Central memory CD4-positive, alpha-beta T cell (primary cell): ENCODE results near the gene STARD7.
"Not testable (repeated sequence)": the region's sequence is repeated elsewhere in the genome, so short reads cannot be mapped to it uniquely, and the experiment has no call there.

Experiments
- DNase-seq: peaks from one replicate; pipeline ENCODE4 v3.0.0; 2022

Gene STARD7

DNA sequence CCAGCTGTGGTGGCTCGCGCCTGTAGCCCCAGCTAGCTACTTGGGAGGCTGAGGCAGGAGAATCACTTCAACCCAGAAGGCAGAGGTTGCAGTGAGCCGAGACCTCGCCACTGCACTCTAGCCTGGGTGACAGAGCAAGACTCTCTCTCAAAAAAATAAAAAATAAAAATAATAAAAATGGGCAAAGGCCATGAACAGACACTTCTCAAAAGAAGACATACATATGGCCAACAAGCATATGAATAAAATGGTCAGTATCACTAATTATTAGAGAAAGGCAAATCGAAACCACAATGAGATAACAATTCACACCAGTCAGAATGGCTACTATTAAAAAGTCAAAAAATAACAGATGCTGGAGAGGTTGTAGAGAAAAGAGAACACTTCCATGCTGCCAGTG, 48.3 kb downstream of the STARD7 start:
- DNase-seq = not testable (repeated sequence)

- no peak for DNase-seq
Measured at GRCh38 chr2:96159084-96159830, 49.4 kb downstream of the STARD7 start.

GRCh38 chr2:96158554-96158940, 50.1 kb downstream of the STARD7 start:
- DNase-seq = no peak

DNA sequence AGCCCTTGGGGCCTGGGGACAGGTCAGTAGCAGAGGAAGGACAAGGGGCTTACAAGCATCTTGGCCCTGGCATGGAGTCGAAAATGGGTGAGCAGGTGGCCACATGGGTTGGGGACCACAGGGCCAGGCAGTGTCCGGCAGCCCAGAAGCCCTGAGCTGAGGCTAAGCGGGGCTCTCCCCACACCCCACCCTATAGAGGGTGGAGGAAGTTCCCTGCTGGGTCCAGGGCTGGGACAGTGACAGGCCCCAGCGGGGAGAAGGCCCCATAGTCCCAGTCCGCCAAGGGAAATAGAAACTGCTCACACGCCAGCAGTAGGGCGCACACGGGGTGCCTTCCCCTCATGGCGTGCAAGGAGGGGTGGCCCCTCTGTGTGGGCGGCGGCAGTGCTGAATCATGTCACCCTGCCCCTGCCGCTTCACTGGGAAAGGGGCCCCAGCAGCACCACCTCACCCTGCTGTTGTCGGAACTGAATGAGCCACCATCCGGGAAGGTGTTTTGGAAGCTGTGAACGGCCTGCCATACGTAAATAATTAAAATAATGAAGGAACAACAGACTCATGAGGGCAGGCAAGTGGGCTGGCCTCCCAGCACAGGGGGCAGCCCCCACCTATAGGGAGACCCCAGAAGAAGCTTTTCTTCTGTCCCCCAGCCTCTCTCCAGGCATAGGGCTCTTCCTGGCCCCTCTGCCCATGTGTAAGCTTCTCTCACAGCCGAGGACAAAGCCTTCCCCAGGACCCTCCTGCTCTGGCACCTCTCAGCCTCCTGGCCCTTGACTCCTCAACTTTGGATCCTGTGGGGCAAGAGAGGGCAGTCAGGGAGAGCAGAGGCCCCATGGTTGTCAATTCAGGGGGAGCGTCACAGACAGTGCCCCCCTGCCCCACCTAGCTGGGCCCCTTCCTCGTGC, 50.7 kb downstream of the STARD7 start:
- DNase-seq = peak; percentile 57

- DNase-seq = no peak
Measured at GRCh38 chr2:96156926-96157648, 51.5 kb downstream of the STARD7 start.

DNA sequence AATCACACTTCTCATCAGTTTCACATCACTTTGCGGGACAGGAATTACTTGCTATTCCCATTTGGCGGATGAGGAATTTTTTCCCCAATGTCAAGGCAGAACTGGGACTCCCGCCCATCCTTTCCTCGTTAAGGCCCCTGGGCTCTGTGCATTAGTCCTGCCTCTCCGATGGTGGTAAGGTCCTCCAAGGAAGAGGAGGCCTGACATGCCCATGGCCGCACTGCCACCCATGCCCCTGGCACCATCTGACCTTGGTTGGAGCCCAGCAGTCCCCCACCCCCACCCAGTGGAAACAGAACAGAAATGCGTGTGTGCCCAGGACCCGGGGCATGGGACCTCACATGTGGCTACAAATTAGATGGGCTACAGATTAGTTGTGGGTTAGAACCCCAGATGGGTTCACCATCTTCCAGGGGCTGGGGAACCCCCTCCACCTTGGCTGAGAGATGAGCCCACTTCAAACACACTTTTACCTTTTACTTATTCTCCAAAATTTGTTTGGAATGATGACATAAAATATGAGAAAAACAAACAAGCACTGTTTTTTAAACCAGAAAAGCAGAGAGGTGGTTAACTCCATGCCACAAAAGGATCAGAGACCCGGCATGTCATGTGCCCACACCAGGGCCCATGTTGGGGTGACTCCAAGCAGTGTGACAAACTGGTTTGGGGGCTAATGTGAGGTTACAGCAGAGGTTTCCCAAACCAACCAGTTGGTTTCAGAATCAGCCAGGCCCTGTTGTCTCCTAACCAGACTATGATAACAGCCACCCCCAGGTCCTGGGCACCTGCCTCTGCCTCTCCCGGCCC, 52.4 kb downstream of the STARD7 start:
- DNase-seq = no peak

- DNase-seq = no peak
Measured at GRCh38 chr2:96154506-96155380, 53.9 kb downstream of the STARD7 start.

GRCh38 chr2:96153991-96154431, 54.6 kb downstream of the STARD7 start:
- DNase-seq = no peak

GRCh38 chr2:96153291-96153713, 55.3 kb downstream of the STARD7 start:
- no peak for DNase-seq

GRCh38 chr2:96152304-96153161, 56.1 kb downstream of the STARD7 start:
- no peak for DNase-seq

DNA sequence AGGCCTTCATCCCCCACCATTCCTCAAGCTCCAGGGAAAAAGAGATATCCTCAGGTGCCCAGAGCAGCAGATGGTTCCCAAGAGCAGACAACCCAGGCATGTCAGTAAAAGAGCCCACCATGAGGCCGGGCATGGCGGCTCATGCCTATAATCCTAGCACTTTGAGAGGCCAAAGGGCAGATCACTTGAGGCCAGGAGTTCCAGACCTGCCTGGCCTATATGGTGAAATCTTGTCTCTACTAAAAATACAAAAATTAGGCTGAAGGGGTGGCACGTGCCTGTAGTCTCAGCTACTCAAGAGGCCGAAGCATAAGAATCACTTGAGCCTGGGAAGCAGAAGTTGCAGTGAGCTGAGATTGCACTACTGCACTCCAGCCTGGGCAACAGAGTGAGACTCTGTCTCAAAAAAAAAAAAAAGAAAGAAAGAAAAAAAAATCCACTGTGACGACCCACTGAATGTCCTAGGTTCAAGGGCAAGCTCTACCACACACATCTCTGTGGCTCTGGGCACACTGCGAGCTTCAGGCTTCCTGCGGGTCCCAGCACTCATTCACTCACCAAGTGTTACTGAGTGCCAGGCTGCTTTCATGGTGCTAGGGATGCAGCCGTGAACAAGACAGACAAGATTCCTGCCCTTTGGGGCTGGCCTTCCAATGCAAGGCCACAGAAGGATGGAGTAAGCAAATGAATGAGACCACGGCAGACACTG, 56.9 kb downstream of the STARD7 start:
- no peak for DNase-seq

DNA sequence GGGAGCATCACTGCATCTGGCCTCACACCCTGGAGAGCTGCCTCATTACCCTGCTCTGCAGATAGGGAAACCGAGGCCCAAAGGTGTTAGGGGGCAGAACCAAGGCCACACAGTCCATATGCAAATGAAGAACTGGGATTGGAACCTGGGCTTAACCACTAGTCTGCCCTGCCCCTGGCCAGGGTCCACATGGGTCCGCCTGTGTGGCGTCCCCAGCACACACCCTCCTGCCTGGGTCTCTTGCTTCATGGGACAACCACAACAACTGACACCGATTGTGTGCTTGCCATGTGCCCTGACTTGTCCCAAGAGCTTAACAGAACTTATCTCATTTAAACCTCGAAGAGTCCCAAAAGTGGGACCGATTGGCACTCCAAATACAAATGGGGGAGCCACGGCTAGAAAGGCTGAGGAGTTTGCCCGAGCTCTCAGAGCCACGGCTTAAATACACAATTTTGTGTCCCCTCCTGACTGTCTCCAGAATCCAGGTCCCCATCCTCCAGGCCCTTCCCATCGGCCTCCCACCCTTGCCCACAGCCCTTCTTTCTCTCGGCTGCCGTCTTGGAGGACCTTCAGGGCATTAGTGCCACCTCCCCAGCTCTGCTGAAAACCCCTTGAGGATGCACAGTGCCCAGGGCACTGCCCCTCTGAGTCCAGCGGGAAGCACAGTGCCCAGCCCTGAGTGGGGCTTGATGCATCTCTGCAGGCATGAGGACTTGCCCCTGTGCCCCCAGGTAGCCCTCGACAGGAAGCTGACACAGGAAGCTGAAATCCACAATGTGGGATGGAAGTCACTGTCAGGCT, 57.6 kb downstream of the STARD7 start:
- DNase-seq = no peak

- DNase-seq = no peak
Measured at GRCh38 chr2:96150007-96150640, 58.5 kb downstream of the STARD7 start.

DNA sequence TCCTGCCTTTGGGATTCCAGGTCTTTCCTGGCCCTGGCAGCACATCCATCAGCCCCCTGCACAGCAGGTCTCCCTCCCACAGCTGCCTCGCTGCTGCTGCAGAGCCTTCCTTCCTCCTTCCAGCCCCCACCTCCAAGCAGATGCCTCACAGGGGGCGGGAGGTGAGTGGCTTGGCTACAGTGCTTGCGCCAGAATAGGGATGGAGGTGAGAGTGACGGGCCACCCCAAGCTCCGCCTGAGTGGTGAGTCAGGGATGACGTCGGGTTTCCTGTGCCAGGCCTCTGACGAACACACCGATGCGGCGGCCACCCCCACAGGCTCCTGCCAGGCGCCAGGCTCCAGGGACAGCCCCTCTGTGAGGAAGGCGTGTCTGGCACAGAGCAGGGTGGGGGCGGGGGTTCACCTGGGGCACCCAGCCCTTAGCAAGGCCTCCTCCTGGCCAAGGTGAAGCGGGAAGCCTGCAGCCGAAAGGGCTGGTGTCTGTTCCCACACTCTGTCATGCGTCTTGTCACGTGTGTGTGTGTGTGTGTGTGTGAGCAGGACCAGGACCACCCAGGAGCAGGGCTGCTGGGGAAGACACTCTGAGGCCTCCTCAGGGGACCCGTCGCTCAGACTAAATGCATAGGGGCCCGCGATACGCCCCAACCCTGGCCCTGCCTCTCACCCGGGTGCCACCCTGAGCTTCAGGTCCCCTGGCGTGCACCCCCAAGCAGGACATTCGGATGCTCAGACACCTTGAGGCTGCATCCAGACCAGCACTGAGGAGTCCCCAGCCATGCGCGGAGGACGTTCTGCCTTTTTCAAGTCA, 60.0 kb downstream of the STARD7 start:
- peak; percentile 99 for DNase-seq

GRCh38 chr2:96147593-96148201, 60.9 kb downstream of the STARD7 start:
- DNase-seq = no peak

- no peak for DNase-seq
Measured at GRCh38 chr2:96146881-96147592, 61.6 kb downstream of the STARD7 start.
